DMS 273 (cell line): ENCODE results near the gene SPRR5.

ENCODE experiments used
- DNase-seq: peaks from one replicate; lab custom pipeline; 2025; ENCODE audit not compliant: unreplicated experiment; lab: John Stamatoyannopoulos, UW

SPRR5 gene

GRCh38 chr1:152942161-152942560, 4.8 kb upstream of the SPRR5 start:
- DNase-seq, result no peak

- no peak for DNase-seq
These were observed 758 bp upstream of the SPRR5 start for GRCh38 chr1:152946248-152946647.

- DNase-seq, result no peak
These were observed 4.7 kb downstream of the SPRR5 start for GRCh38 chr1:152951711-152952110.

GRCh38 chr1:152953761-152954160, 6.8 kb downstream of the SPRR5 start:
- no peak for DNase-seq

DNA sequence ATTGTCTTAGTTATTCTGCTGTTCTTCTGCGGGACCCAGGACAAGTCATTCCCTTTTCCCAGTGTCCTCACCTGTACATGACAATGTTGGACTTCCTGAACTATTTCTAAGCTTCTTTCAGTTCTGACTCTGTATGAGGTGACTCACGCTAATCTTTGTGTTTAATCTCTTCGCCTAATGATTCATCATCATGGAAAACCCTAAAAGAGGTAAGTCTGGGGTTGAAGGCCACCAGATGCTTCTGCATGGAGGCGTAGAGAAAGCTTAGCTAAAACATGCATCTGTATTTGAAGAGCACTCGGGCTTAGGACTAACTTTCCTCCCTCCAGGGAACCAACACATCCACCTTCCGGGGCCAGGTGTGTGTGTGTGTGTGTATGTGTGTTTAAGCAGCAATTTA, 7.4 kb downstream of the SPRR5 start:
- no peak for DNase-seq

GRCh38 chr1:152957561-152957960, 10.6 kb downstream of the SPRR5 start:
- no peak for DNase-seq

- no peak for DNase-seq
These were observed 12.3 kb downstream of the SPRR5 start for GRCh38 chr1:152959273-152959672.

GRCh38 chr1:152959801-152960451, 12.9 kb downstream of the SPRR5 start:
- DNase-seq, result no peak

DNA sequence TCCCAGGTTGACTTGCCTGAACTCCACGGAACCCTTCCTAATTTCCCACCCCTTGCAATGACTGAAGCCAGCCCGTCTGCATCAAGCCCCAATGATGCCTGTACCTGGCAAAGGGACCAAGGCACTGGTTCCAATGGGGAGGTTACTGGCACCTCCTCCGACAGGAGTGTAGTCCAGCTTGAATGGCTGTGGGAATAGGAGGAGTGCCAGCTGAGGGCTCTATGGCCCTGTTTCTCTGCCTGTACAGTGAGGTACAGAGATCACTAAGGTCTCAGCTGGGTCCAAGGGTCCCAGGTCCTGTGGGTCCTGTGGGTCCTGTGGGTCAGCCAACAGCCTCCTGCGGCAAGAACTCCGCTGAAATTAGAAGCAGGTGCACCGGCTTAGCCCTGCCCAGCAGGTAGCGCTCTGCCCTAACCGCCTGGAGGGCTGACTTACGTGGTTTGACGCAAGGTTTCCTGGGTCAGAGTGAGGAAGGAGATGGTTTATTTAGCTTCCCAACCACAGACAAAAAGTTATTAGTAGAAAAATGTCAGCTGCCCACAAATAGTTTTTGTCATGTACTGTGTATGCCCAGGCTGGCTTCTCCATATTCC, 13.5 kb downstream of the SPRR5 start:
- no peak for DNase-seq

DNA sequence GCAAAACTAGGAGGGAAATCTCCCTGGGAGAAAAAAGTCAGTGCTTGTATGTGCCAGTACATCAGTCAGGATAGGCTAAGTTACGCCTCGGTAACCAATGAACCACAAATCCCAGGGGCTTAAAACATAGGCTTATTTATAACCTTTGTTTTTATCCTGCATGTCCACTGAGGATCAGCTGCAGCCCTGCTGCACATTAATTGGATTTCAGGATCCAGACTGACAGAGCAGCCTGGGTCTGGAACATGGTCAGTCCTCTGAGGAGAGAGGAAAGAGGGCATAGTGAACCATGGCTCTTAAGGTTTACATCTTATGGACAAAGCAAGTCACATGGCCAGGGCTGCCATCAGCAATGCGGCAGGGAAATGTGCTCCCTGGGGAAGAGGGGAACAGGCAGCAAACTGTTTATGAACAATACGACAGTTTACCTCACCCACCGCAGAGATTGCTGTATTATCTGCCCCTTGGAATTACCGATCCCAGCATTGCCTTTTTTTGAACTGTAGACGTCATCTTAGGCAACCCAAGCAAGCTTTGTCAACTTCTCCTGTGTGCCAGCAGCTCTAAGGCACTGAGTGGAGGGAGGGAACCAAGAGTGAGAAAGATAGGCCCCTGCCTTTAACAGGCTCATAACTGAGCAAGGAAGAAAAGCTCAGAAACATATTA, 14.4 kb downstream of the SPRR5 start:
- DNase-seq, result no peak

- no peak for DNase-seq
These were observed 15.9 kb downstream of the SPRR5 start for GRCh38 chr1:152962876-152963415.

DNA sequence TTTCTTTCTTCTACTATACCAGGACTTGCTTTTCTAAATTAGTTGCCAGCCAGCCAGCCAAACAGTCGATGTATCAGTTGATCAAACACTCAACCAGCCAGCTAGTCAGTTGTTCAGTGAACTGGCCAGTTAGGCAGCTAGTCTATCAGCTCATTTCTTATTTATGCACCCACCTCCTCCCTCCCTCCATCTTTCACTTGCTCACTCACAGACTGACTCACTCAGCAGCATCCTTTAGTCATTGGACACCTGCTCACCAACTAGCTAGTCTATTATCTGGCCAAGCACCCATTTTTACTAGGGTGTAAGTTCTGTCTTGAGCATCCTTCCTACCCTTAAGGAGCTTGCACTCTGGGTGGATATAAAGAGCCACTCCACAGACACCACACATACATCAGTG, 17.5 kb downstream of the SPRR5 start:
- DNase-seq, result no peak

GRCh38 chr1:152965853-152966252, 18.8 kb downstream of the SPRR5 start:
- no peak for DNase-seq

DNA sequence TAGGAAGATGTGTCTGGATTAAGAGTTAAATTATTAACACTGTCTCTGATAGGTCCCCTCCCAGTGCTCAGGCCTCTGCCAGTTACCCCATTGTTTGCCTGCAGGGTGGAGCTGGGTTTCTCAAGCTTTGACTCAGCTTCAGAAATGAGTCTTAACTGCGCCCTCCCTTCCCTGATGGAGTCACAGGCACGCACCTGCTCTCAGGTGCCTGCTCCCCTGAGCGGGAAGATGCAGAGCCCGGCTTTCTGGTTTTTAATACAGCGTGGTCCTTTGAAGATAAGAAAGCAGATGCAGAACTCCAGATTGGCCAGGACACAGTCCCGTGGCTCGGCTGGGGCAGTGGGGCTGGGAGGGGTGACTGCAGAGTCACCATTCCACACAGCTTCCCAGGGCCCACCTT, 20.2 kb downstream of the SPRR5 start:
- DNase-seq, result no peak

DNA sequence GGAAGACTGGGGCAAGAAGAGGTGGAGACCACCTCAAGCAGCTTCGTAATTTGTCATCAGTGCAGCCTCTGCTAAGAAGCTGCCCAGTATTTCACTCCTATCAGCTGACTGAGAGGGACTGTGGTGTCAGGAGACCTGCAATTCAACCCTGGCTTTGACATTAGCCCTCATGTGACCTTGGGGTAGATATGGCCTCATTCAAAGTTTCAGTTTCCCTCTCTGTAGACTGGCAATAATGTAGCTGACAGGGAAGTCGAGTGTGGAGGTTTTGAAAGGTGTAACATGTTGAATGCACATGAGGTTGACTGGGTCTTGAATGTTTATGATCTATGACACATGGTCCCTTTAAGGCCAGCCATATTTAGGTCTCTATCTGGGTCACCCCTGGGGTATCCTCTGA, 21.2 kb downstream of the SPRR5 start:
- DNase-seq, result no peak

- no peak for DNase-seq
These were observed 22.0 kb downstream of the SPRR5 start for GRCh38 chr1:152969036-152969435.

GRCh38 chr1:152970495-152970894, 23.5 kb downstream of the SPRR5 start, which contains the start of gene SPRR4:
Gene SPRR4, plus strand, starts transcription at chr1:152970648. Its CDS starts 1,243 bp downstream, at chr1:152971891.
- DNase-seq, result no peak

DNA sequence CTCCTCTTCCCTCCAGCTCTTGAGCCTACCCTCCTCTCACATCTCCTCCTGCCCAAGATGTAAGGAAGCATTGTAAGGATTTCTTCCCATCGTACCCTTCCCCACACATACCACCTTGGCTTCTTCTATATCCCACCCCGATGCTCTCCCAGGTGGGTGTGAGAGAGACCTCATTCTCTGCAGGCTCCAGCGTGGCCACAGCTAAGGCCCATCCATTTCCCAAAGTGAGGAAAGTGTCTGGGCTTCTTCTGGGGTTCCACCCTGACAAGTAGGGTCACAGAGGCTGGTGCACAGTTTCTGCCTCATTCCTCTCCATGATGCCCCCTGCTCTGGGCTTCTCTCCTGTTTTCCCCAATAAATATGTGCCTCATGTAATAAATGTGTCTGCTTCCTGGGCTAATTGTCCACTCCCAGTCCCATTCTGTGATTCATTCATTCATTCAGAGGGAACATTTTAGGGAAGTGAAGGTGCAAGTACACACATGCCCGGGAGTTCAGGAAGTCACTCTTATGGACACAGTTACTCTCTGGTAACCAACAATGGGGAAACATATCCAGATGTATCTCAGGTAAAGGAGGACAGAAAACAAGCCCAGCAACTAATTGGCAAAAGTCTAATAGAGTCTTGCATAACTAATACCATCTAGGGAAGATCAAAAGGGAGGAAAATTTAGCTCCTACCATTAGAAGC, 25.3 kb downstream of the SPRR5 start:
- no peak for DNase-seq

GRCh38 chr1:152976688-152977087, 29.7 kb downstream of the SPRR5 start:
- DNase-seq, result no peak

DNA sequence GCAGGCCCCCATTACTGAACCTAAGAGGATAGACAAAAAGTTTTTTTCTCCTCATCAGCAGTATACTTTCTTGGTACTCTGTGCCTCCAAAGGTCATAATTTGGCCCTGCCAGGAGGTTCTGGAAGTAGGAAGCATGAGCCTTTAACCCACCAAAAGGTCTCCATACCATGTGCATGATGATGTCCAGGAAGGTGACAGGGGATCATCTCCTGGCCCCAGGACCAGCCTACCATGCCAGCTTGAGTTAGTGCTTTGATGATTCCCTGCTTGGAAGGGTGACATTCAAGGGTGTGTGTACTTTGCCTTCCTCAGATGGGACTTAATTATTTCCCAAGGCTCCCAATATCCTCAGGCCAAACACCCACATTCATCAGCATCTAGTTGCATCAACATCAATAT, 30.6 kb downstream of the SPRR5 start:
- DNase-seq, result no peak

DNA sequence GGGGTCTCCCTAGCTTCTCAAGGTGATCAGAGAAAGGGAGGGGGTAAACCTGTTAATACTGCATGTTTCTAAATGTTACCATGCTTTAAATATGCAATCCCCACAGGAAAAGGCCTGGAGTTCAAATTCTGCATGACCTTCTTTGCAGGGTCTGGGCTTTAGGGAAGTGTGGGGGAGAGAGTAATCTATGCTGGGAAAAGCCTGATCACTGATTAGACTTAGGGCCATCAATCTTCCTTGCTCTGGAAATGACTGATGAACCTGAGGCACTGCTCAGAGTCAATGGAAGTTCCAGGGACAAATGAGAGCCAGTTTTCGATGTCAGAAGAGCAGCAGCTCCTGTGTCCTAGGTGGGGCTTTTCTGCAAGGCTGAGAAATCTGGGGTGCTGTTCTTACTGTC, 33.7 kb downstream of the SPRR5 start:
- DNase-seq, result no peak
